ENCODE results near the gene COPZ1. TPM values are rescaled to one million over a fixed set of nuclear protein-coding genes. Genes with fewer than 3 reads are reported as not detected.
"Not testable (repeated sequence)": the region's sequence is repeated elsewhere in the genome, so short reads cannot be mapped to it uniquely, and the experiment has no call there.

Gene COPZ1
- total RNA-seq, 4 donors from 2014 or later, result 91.8 to 145 (median 107) TPM

DNA sequence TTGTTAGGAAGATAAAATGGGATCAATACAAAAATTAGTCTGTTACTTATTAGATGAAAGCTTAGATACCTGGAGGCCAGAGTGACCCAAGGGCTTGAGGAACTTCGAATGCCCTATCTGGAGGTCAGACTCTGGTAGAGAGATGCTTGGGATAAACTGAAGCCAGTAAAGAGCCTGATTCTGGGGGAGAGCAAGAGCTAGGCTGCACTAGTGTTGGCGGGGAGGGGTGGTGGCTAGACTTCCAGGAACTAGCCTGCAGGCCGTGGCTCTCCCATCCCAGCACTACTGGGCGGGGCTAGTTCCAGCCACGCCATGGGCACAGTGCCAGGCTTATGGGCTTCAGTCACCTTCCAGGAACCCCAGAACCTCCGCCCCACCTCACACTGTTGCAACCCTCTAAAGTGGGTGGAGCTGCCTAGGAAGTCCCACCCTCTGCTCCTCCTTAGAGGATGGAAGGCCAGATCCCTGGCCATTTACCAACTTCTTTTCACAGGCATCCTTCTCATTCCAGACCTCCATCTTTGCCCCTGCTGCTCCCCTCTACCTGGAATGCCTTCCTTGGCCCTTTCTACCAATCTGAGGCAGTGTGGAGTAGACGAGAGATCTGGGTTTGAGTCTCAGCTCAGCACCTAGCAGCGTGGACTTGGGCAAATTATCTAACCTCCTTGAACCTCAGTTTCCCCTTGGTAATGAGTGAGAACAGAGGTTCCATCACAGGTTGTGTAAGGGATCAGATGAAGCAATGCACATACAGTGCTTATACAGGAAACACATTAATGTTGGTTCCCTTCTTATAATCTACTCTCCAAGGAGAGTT, 17.8 kb upstream of the COPZ1 start:
- H3K27me3 ChIP-seq, result no peaks in the 10 kb centered on the region
- no peaks in the 10 kb centered on the region for H3K9me3 ChIP-seq
- no peaks in the 10 kb centered on the region for H3K36me3 ChIP-seq
- H3K4me1 ChIP-seq, result peaks cover 4 to 10% of the 10 kb centered on the region in 2 donors
- no peak overlapping the region for H3K4me3 ChIP-seq
- H3K27ac ChIP-seq, result no peak overlapping the region
- in situ Hi-C loops (cut with MboI; ENCODE audit: low sequenced_read_pairs in 4 of 4), result no loop called here
- DNase-seq (peak in 1 of 2 donors; percentile 39), ATAC-seq (no peak)
- intact Hi-C loops (cut with DNase I; ENCODE audit: low total_unique reads), result no loop called here
- TF ChIP-seq POLR2A (IDR thresholded peaks at IDR 0.05), result no peak

DNA sequence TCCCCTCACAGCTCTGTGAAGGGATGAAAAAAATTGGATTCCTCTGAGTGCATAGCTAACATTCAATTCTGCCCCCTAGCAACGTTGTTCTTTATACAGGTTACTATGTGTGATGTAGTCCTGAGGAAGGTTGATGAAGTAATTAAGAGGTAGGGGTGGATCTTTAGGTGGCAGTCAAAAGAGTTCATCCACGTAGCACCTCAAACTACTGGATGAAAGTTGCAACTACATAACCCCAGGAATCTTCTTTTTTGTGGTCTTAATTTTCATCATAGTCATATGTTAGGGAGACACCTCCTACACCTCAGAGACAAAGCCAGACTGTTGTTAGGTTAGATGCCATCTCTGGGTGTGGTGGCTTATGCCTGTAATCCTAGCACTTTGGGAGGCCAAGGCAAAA, 13.9 kb upstream of the COPZ1 start:
- TF ChIP-seq, protein P1, sequence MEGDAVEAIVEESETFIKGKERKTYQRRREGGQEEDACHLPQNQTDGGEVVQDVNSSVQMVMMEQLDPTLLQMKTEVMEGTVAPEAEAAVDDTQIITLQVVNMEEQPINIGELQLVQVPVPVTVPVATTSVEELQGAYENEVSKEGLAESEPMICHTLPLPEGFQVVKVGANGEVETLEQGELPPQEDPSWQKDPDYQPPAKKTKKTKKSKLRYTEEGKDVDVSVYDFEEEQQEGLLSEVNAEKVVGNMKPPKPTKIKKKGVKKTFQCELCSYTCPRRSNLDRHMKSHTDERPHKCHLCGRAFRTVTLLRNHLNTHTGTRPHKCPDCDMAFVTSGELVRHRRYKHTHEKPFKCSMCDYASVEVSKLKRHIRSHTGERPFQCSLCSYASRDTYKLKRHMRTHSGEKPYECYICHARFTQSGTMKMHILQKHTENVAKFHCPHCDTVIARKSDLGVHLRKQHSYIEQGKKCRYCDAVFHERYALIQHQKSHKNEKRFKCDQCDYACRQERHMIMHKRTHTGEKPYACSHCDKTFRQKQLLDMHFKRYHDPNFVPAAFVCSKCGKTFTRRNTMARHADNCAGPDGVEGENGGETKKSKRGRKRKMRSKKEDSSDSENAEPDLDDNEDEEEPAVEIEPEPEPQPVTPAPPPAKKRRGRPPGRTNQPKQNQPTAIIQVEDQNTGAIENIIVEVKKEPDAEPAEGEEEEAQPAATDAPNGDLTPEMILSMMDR (IDR thresholded peaks at IDR 0.05 in 4 of 5, conservative IDR thresholded peaks at IDR 0.05 in 1 of 5), result no peak
- TF ChIP-seq POLR2A (IDR thresholded peaks at IDR 0.05), result no peak
- intact Hi-C loops (cut with DNase I; ENCODE audit: low total_unique reads) (no loop called here), in situ Hi-C loops (cut with MboI; ENCODE audit: low sequenced_read_pairs in 4 of 4) (no loop called here)
- H3K27ac ChIP-seq, result no peak overlapping the region
- no peaks in the 10 kb centered on the region for H3K27me3 ChIP-seq
- H3K4me1 ChIP-seq, result no peaks in the 10 kb centered on the region
- no peak overlapping the region for H3K4me3 ChIP-seq
- DNase-seq, result no peak
- H3K9me3 ChIP-seq, result no peaks in the 10 kb centered on the region
- H3K36me3 ChIP-seq, result no peaks in the 10 kb centered on the region
- no peak for ATAC-seq

DNA sequence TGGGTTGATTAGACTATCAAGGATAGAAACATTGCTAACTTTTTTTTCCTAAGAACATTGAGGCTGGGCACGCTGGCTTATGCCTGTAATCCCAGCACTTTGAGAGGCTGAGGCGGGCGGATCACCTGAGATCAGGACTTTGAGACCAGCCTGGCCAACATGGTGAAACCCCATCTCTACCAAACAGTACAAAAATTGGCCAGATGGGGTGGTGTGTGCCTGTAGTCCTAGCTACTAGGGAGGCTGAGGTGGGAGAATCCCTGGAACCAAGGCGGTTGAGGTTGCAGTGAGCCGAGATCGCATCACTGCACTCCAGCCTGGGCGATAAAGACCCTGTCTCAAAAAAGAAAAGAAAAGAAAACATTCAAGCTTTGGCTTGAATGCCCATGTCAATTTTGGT, 12.6 kb upstream of the COPZ1 start:
- H3K4me1 ChIP-seq; ATAC-seq; DNase-seq; intact Hi-C loops (cut with DNase I; ENCODE audit: low total_unique reads); H3K27me3 ChIP-seq; in situ Hi-C loops (cut with MboI; ENCODE audit: low sequenced_read_pairs in 4 of 4); H3K36me3 ChIP-seq; H3K27ac ChIP-seq; H3K4me3 ChIP-seq; H3K9me3 ChIP-seq: not testable (repeated sequence)

DNA sequence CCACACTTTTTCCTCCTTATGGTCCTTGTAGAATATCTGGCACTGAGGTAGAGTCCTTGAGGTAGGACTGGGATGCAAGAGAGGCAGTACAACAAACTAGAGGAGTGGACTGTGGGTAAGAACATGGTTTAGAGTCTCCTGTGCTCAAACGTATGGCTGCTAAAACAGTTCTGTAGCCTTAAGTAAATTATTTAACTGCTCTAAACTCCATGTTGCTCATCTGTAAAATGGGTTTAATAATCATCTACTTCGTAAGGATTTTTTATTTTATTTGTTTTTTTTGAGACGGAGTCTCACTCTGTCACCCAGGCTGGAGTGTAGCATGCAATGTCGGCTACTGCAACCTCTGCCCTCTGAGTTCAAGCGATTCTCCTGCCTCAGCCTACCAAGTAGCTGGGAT, 3.6 kb upstream of the COPZ1 start:
- Histone ChIP-seq H3K4me1 (peaks cover 8 to 10% of the 10 kb centered on the region in 2 donors), H3K27me3 (no peaks in the 10 kb centered on the region), H3K36me3 (no peaks in the 10 kb centered on the region), H3K4me3 (no peak overlapping the region), H3K9me3 (no peaks in the 10 kb centered on the region), H3K27ac (no peak overlapping the region)
- in situ Hi-C loops (cut with MboI; ENCODE audit: low sequenced_read_pairs in 4 of 4), result no loop called here
- no peak for ATAC-seq
- no peak for DNase-seq
- intact Hi-C loops (cut with DNase I; ENCODE audit: low total_unique reads), result no loop called here
- TF ChIP-seq, protein P1 (IDR thresholded peaks at IDR 0.05 in 4 of 5, conservative IDR thresholded peaks at IDR 0.05 in 1 of 5), result no peak
- no peak for TF ChIP-seq POLR2A (IDR thresholded peaks at IDR 0.05)

DNA sequence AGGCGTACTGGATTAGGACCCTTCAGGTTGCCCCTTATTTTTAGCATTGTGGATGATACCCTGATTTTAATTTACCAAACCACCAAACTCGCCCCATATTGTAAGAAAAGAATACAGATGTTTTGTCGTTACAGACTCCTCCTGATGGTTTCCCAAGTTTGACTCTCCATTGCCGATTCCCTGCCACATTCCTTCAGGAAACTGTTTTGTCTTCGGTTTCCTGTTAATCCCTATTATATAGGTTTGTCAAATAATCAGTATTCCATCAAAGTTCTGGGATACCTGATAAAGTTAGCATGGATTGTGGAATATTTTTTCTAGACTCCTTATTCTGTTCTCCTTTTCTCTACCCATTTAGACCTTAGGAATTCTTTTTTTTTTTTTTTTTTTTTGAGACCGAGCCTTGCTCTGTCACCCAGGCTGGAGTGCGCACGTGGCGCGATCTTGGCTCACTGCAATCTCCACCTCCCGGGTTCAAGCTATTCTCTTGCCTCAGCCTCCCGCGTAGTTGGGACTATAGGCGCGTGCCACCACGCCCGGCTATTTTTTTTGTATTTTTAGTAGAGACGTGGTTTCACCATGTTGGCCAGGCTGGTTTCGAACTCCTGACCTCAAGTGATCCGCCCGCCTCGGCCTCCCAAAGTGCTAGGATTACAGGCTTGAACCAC, 645 bp downstream of the COPZ1 start:
- peaks cover 18 to 31% of the 10 kb centered on the region in 2 donors for H3K4me1 ChIP-seq
- H3K4me3 ChIP-seq, result peak overlapping the region; percentile 79 to 86 (median 84)
- intact Hi-C loops (cut with DNase I; ENCODE audit: low total_unique reads), result loop anchor here (2.0 to 5.0 kb wide), 3 partner anchors 37 to 73 kb away; partner anchors contain the start of genes CBX5, GPR84 and HNRNPA1
- ATAC-seq; H3K36me3 ChIP-seq; H3K27me3 ChIP-seq; in situ Hi-C loops (cut with MboI; ENCODE audit: low sequenced_read_pairs in 4 of 4); DNase-seq; H3K9me3 ChIP-seq: not testable (repeated sequence)
- H3K27ac ChIP-seq, result peak overlapping the region; percentile 82 to 91 (median 88)

DNA sequence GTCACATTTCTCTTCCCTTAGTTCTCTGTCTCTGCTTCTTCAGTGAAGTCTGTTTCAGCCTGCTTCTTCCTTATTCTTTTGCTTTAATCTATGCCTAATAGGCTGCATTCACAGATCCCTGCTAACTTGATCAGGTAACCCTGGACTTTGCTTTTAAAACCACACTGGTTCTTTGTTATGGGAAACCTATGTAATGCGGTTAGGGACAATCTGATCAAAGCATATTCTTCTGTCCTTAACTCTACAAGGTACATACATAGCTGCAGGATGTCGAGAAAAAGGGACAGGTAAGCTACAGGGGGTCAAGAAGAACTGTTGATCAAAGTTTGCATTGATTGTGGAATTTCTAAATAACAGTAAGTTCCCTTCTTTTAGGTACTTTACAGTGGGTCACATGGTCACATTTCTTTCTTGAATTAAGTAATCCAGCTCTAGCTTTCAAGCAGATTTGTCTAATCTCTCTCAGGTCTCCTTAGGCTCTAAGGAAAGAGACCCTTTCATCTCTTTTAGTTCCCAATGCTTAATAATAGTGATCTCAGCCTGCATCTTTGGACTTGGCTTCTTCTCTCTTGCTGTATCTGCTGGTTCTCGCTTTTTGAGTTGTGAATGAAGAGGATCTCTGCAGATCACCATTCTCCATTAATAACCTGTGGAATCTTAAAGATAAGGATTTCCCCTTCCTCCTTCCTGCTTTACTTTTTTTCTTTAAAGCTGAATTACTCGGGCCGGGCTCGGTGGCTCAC, 3.8 kb downstream of the COPZ1 start:
- TF ChIP-seq, protein P1 (IDR thresholded peaks at IDR 0.05 in 4 of 5, conservative IDR thresholded peaks at IDR 0.05 in 1 of 5), result no peak
- TF ChIP-seq POLR2A (IDR thresholded peaks at IDR 0.05), result no peak
- Histone ChIP-seq H3K9me3 (no peaks in the 10 kb centered on the region), H3K27me3 (no peaks in the 10 kb centered on the region), H3K36me3 (no peaks in the 10 kb centered on the region), H3K4me1 (peaks cover 22 to 34% of the 10 kb centered on the region in 2 donors), H3K27ac (no peak overlapping the region), H3K4me3 (no peak overlapping the region)
- intact Hi-C loops (cut with DNase I; ENCODE audit: low total_unique reads) (loop anchor here (5.0 kb wide), 1 partner anchor 34 kb away; the partner anchor contains the start of gene GPR84), in situ Hi-C loops (cut with MboI; ENCODE audit: low sequenced_read_pairs in 4 of 4) (no loop called here)
- ATAC-seq (no peak), DNase-seq (no peak)

Measured in gastrocnemius medialis (tissue), 4 donors.